Measurements from ENCODE around the gene DNAJC11.

The DNAJC11 gene

GRCh38 chr1:6730473-6730872 lies 28.9 kb upstream of the DNAJC11 start:
- H3K27ac ChIP-seq (replicated peaks): no peak overlapping the region
- TF ChIP-seq, protein P1, sequence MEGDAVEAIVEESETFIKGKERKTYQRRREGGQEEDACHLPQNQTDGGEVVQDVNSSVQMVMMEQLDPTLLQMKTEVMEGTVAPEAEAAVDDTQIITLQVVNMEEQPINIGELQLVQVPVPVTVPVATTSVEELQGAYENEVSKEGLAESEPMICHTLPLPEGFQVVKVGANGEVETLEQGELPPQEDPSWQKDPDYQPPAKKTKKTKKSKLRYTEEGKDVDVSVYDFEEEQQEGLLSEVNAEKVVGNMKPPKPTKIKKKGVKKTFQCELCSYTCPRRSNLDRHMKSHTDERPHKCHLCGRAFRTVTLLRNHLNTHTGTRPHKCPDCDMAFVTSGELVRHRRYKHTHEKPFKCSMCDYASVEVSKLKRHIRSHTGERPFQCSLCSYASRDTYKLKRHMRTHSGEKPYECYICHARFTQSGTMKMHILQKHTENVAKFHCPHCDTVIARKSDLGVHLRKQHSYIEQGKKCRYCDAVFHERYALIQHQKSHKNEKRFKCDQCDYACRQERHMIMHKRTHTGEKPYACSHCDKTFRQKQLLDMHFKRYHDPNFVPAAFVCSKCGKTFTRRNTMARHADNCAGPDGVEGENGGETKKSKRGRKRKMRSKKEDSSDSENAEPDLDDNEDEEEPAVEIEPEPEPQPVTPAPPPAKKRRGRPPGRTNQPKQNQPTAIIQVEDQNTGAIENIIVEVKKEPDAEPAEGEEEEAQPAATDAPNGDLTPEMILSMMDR (IDR thresholded peaks at IDR 0.05; ENCODE audit: insufficient read depth, low read length): no peak
- TF ChIP-seq POLR2AphosphoS5 (IDR thresholded peaks at IDR 0.05; ENCODE audit: low read depth) (no peak), GABPA (IDR thresholded peaks at IDR 0.05; ENCODE audit: low read depth) (no peak), SPI1 (IDR thresholded peaks at IDR 0.05; ENCODE audit: borderline replicate concordance, low read depth) (no peak)
- TF ChIP-seq, protein P2, sequence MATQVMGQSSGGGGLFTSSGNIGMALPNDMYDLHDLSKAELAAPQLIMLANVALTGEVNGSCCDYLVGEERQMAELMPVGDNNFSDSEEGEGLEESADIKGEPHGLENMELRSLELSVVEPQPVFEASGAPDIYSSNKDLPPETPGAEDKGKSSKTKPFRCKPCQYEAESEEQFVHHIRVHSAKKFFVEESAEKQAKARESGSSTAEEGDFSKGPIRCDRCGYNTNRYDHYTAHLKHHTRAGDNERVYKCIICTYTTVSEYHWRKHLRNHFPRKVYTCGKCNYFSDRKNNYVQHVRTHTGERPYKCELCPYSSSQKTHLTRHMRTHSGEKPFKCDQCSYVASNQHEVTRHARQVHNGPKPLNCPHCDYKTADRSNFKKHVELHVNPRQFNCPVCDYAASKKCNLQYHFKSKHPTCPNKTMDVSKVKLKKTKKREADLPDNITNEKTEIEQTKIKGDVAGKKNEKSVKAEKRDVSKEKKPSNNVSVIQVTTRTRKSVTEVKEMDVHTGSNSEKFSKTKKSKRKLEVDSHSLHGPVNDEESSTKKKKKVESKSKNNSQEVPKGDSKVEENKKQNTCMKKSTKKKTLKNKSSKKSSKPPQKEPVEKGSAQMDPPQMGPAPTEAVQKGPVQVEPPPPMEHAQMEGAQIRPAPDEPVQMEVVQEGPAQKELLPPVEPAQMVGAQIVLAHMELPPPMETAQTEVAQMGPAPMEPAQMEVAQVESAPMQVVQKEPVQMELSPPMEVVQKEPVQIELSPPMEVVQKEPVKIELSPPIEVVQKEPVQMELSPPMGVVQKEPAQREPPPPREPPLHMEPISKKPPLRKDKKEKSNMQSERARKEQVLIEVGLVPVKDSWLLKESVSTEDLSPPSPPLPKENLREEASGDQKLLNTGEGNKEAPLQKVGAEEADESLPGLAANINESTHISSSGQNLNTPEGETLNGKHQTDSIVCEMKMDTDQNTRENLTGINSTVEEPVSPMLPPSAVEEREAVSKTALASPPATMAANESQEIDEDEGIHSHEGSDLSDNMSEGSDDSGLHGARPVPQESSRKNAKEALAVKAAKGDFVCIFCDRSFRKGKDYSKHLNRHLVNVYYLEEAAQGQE (IDR thresholded peaks at IDR 0.05; ENCODE audit: insufficient replicate concordance, low read depth): no peak
- H3K4me3 ChIP-seq (replicated peaks; ENCODE audit: insufficient read depth, low read length): no peak overlapping the region
- H3K27me3 ChIP-seq (ENCODE audit: insufficient read depth, poor library complexity, severe bottlenecking): no peaks in the 10 kb centered on the region
- no peak for DNase-seq (ENCODE audit: low read depth in 1 of 2, low spot score in 1 of 2)

DNA sequence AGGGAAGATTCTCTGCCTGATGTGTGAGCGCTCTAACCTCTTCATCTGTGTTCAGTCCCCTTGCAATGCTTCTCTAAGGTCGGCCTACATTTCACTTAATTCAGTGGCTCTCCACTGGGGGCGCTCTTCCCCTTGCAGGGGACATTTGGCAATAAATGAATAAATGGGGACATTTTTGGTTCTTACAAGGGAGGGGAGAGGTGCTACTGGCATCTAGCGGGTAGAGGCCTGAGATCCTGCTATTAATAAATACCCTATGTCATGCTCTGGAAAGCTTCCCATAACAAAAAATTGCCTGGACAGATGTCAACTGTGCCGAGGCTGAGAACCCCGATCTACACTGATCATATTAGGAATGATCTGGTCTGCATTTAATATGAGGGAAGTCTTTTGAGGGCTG lies 25.9 kb upstream of the DNAJC11 start:
- Histone ChIP-seq H3K27ac (replicated peaks) (no peak overlapping the region), H3K4me3 (replicated peaks; ENCODE audit: insufficient read depth, low read length) (no peak overlapping the region), H3K27me3 (ENCODE audit: insufficient read depth, poor library complexity, severe bottlenecking) (no peaks in the 10 kb centered on the region)
- DNase-seq (ENCODE audit: low read depth in 1 of 2, low spot score in 1 of 2): peak; percentile 66
- TF ChIP-seq, protein P1 (IDR thresholded peaks at IDR 0.05; ENCODE audit: insufficient read depth, low read length): peak; percentile 75
- no peak for TF ChIP-seq POLR2AphosphoS5 (IDR thresholded peaks at IDR 0.05; ENCODE audit: low read depth)

DNA sequence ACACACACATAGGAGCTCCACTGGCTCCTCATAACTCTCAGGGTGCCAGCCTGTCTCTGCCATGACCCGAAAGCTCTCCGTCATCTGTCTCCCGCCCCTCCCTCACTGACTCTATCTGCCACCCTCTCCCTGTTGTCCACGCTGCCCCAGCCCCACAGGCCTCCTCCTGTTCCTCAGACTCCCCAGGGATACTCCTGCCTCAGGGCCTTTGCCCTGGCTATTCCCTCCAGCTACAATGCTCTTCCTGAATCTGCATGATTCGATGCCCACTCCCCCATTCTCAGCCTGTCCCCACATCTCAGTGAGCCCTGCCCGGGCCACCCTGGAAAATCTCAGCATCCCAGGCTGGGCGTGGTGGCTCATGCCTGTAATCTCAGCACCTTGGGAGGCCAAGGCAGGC lies 24.6 kb upstream of the DNAJC11 start:
- TF ChIP-seq SPI1 (IDR thresholded peaks at IDR 0.05; ENCODE audit: borderline replicate concordance, low read depth) (no peak), POLR2AphosphoS5 (IDR thresholded peaks at IDR 0.05; ENCODE audit: low read depth) (no peak), GABPA (IDR thresholded peaks at IDR 0.05; ENCODE audit: low read depth) (no peak)
- TF ChIP-seq, protein P2 (IDR thresholded peaks at IDR 0.05; ENCODE audit: insufficient replicate concordance, low read depth): no peak
- TF ChIP-seq, protein P1 (IDR thresholded peaks at IDR 0.05; ENCODE audit: insufficient read depth, low read length): no peak
- Histone ChIP-seq H3K27me3 (ENCODE audit: insufficient read depth, poor library complexity, severe bottlenecking) (no peaks in the 10 kb centered on the region), H3K27ac (replicated peaks) (no peak overlapping the region), H3K4me3 (replicated peaks; ENCODE audit: insufficient read depth, low read length) (no peak overlapping the region)
- DNase-seq (ENCODE audit: low read depth in 1 of 2, low spot score in 1 of 2): no peak

DNA sequence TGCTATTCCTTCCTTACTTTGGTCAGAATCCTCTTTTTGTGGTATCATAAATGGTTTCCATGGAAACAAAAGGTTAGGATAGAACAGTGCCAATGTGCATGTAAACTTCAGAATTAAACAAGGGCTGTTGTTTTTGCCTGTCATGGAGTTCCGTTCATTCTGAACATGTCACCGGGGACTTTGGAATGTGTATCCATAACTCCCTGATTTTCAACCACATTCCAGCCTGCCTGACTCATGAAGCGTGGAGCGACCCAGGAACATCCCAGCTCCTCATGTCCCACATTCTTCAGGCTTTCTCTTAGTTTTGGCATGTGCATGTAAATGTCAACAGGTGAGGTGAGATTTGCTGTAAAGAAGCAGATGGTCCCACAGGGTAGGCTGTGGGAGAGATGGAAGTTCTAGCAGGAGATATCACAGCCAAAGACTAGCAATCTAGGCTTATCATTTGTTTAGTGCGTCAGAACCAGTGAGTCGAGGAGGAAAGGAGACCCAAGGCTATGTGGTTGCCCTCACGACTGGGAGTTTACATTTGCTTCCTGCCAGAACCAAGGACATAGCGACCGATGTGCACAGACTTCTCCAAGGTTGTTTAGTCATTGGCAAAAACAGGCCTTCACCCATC lies 23.0 kb upstream of the DNAJC11 start:
- Histone ChIP-seq H3K4me3 (replicated peaks; ENCODE audit: insufficient read depth, low read length) (no peak overlapping the region), H3K27me3 (ENCODE audit: insufficient read depth, poor library complexity, severe bottlenecking) (no peaks in the 10 kb centered on the region), H3K27ac (replicated peaks) (no peak overlapping the region)
- TF ChIP-seq GABPA (IDR thresholded peaks at IDR 0.05; ENCODE audit: low read depth) (no peak), SPI1 (IDR thresholded peaks at IDR 0.05; ENCODE audit: borderline replicate concordance, low read depth) (no peak), POLR2AphosphoS5 (IDR thresholded peaks at IDR 0.05; ENCODE audit: low read depth) (no peak)
- TF ChIP-seq, protein P2 (IDR thresholded peaks at IDR 0.05; ENCODE audit: insufficient replicate concordance, low read depth): no peak
- TF ChIP-seq, protein P1 (IDR thresholded peaks at IDR 0.05; ENCODE audit: insufficient read depth, low read length): no peak
- DNase-seq (ENCODE audit: low read depth in 1 of 2, low spot score in 1 of 2): no peak

Data from HL-60 (cell line).